Measurements from ENCODE around the gene PLEKHG4.

The PLEKHG4 gene

DNA sequence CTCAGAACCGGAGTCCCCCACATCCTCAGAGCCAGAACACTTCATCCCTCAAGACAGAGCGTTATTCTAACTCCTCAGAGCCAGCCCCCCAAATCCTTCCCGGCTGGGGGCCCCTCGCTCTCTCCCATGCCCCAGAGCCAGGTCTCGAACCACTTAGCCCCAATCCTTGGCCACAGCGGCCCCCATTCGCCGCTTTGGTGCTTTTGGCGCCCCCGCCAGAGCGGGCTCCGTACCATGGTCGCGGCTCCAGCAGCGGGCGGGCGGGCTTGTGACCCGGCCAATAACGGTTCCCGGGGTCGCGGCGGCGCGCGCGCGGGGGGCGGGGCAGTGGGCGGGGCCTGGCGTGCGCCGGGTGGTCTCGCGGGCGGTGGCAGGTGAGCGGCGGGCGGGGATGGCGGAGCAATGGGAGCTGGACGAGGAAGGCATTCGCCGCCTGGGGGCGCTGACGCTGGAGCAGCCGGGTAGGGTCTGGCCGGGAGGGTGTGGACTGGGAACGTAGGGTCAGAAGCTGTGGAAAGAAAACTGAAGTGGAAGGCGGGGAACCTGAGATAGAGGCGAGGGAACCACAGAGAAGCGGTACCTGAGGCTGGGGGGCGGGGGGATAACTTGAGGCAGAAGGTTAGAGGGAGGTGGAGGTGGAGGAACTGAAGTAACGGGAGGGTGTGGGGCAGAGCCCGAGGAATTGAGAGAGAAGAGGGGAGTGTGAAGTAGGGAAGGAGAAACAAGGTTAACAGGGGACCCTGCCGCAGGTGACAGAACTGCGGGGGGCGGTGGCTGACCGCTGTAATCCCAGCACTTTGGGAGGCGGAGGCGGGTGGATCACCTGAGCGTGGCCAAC lies 47.4 kb downstream of the PLEKHG4 start, which contains the start of the genes KCTD19 and LRRC36:
Gene KCTD19, minus strand, starts transcription at position 270 of the 838 bp plus-strand sequence. Its CDS starts 34 bp downstream, at position 236.
Gene LRRC36, plus strand, starts transcription at position 344 of the 838 bp plus-strand sequence. Its CDS starts 48 bp downstream, at position 392.
- peak; percentile 79 for DNase-seq (ENCODE audit: low read depth)

DNA sequence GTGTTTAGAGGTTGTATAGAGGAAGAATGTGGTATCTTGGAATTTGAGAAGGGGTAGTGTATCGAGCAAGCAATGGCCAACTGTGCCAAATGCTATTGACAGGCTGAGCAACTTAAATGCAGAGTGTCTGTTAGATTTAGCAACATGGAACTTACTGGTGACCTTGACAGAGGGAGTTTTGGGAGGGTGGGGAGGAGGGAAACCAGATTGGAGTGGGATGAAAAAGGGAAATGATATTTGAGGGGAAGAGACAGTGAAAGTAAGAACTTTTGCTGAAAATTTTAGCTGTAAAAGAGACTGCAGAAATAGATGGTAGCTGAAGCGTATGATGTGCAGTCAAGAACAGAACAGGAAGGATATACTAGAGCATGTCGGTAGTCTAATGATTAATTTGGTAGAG lies 48.4 kb downstream of the PLEKHG4 start:
- no peak for DNase-seq (ENCODE audit: low read depth)

DNA sequence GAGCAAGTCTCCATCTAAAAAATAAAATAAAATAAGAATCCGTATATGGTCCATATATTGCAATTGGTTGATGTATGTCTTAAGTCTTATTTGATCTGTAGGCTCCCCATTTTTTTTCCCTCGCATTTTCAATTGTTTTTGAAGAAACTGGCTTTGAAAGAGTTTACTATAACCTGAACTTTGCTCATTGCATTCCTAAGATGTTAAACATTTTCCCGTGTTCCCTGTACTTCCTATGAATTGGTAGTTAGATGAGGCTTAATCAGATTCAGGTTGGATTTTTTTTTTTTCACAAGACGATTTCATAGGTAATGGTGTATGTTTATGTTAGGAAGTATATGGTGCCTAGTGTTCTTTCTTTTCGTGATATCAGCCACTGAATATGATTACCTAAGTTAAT lies 50.6 kb downstream of the PLEKHG4 start:
- no peak for DNase-seq (ENCODE audit: low read depth)

DNA sequence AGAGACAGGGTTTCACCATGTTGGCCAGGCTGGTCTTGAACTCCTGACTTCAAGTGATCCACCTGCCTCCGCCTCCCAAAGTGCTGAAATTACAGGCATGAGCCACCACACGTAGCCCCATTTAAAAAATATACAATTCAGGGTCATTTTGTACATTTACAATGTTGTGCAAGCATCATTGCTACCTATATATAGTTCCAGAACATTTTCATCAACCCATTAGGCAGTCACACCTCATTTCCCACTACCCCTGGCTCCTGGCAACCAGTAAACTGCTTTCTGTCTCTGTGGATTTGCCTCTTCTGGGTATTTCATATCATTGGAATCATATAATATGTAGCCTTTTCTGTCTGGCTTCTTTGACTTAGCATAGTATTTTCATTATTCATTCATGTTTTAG lies 54.0 kb downstream of the PLEKHG4 start:
- DNase-seq (ENCODE audit: low read depth): no peak

DNA sequence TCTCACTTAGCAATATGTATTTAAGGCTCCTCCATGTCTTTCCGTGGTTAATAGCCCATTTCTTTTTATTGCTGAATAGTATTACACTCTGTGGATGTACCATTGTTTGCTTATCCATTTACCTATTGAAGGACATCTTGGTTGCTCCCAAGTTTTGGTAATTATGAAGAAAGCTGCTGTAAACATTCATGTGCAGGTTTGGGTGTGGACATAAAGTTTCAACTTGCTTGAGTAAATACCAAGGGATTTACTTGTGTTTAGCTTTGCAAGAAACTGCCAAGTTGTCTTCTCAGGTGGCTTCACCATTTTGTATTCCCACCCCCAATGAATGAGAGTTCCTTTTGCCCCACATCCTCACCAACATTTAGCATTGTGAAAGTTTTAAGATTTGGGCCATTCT lies 56.8 kb downstream of the PLEKHG4 start:
- no peak for DNase-seq (ENCODE audit: low read depth)

DNA sequence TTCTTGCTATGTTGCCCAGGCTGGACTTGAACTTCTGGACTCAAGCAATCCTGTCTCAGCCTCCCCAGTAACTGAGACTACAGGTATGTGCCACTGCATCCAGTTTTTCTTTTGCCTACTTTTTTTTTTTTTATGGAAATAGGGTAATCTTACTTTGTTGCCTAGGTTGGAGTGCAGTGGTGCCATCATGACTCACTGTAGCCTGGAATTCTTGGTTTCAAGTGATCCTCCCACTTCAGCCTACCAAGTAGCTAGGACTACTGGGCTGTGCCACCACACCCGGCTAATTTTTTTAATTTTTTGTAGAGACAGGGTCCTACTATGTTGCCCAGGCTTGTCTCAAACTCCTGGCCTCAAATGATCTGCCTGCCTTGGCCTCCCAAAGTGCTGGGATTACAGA lies 57.3 kb downstream of the PLEKHG4 start:
- DNase-seq (ENCODE audit: low read depth): no peak

Data from activated T-cell treated with anti-CD3 and anti-CD28 coated beads for 48 hours (primary cell).